ENCODE results near the gene CYFIP1.

The CYFIP1 gene

DNA sequence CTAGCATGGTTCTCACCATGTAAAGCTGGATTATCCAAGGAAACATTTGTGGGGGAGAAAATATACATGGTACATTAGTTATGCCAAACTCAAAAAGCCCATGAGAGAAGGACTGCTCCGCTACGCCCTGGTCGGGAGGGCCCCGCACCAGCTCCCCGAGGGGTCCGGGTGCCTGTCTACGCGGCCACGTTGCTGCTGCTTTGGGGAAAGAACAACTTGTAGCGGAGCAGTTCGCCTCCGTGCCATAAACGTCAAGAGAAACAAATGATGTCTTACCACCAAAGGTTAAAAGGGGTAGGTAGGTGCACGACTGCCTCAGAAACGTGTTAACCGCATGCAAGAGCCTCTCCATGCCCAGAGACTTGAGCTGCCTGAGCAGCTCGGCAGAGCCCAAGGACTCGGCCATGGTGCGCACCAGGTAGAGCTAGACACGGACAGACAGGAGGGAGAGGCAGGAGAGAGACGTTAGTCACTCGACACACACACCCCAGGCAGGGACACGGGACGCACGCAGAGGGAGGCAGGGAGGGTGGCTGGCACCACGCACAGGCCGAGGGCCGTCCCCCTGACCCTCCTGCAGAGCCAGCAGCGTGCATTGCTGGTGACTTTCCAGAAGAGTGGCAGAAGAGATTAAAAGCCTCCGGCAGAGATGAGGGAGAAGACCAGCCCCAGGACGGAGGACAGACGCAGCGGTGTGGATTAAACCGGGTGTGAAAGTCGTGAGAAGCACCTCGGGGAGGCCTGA, 63.4 kb downstream of the CYFIP1 start:
- no peak for DNase-seq

DNA sequence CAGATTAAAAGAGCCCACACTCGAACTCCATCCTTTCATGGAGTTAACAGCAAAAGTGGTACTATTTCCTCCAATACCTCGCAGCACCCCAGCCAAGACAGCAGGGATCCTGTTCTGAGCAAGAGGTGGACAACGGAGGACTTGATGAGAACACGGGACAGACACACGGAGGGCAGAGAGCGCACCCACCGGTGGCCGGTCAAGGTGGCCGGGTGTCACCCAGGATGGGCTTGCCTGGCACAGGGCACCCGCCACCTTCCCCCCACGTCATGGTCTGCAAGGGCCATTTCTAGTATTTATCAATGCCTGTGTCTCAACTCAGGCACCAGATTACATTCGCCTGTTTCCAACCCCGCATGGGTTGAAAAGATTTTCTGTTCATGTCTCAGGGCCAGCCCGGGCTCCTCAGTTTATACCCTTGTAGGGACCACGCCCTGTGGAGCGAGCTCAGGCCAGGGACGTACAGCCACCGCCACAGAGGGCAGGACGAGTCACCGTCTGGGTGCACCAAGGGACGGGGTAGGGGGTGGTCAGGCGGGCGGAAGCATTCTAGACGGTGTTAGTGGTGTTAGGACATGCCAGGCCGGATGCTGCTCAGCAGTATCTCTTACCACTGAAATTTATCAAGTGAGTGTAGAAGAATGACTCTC, 64.2 kb downstream of the CYFIP1 start:
- DNase-seq: no peak

DNA sequence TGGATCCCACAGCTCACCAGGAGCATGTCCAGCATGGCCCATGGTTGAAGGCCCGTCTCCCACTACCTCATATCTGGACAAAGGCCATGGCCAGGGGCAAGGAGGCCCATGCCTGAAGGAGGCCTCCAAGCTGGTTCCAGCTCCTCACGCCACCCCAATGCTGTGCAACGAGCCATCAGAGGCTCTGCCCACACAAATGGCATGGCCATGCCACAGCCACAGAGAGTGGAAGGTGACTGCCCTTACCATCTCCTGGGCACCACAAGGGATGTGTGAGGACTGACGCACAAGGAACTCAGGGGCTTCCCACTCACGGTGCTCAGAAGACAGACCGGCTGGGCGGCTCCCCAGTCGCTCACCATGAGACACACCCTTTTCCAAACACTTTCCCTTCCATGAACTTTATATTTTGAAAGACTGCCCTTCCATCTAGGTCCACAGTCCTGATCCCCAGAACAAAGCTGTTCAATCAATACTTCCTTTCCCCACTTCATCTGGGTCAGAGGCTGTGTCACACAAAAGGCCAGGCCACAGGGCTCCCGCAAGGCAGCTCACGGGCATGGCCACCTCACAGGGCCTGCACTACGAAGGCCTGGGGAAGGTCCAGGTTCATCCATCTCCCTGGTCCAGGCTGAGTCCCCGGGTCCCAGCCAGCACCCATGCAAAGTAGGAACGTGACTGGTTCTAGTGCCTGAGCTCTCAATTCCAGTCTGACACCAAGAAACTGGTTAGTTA, 66.4 kb downstream of the CYFIP1 start:
- DNase-seq: no peak

DNA sequence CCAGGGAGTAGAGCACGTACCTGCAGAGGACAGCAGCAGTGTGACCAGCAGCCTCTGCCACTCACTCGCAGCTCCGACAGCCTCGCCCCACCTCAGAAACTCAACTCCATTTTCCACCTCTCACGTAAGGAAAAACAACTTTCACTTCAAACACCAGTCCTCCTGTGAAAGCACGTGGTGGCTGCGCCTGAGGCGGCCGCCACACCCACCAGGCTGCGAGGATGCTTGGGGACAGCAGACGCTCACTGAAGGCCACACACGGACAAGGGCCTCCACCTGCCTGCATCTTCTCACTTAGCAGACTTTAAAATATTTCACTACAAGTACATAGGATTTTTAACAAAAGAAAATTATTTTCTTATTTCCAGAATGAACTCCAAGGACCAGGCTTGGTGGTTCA, 67.9 kb downstream of the CYFIP1 start:
- DNase-seq: no peak

DNA sequence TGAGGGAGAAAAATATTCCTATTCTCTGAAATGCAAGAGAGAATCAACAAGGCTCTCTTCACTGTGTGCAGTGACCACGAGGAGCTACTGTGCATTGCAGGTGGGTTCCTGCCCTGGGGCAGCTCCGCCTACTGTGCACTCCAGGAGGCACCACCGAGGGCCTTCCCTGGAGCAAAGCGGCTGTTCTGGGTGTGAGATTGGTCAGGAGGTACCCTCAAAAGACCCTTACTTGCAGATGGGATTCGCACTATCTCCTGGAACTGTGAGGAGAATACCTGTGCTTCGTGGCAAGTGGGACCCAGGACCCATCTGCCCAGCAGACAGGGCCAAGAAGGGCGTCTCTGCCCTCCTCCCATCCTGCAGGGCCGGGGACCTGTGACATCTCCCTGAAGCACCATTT, 68.9 kb downstream of the CYFIP1 start:
- no peak for DNase-seq

DNA sequence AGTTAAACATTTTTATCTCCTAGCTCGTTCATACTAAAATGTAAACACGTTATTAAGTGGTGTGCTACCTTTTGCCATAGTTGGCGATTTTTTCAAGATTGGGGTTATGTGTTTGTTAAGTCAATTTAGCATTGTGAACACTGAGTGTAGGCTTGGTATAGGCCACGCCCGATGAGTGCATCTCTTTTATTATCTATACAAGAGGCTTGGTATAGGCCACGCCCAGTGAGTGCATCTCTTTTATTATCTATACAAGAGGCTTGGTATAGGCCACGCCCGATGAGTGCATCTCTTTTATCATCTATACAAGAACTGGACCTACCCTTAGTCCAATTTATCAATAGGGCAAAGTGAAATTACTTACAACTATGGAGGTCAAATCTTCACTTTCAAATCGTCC, 71.3 kb downstream of the CYFIP1 start:
- DNase-seq: no peak

DNA sequence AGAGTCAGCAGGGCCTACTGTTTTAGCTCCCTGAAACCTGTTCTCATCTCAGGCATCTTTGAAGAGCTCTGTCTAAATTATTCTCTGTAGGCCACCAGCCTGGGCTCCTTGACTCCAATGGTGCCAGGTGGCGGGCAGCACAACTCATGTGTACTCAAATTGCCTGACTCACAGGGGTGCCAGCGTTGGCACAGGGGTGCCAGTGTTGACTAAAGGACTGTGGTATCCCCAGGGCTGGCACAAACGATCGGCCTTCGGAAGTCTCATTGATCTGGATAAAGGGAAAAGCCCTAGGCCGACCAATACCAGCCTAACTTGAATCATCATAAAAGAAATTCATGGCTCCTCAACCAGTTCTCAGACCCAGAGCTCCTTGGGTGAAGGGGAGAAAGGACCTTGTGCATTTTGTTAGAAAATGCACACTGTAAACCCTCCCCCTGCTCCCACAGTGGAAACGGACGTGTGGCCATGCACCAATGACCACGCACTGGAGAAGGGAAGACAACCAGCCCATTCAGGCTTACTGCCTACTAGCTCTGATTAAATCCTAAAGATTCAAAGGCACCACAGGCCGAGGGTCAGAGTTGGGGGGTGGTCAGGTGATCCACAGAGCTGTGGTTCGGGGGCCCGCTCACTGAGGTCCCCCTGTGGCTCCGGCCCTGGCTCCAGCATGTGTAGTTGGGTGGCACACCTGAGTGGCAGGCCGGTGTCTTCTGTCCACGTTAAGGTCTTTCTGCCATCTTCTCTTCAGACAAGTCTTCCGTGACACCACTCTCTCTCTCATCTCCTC, 72.8 kb downstream of the CYFIP1 start:
- DNase-seq: no peak

DNA sequence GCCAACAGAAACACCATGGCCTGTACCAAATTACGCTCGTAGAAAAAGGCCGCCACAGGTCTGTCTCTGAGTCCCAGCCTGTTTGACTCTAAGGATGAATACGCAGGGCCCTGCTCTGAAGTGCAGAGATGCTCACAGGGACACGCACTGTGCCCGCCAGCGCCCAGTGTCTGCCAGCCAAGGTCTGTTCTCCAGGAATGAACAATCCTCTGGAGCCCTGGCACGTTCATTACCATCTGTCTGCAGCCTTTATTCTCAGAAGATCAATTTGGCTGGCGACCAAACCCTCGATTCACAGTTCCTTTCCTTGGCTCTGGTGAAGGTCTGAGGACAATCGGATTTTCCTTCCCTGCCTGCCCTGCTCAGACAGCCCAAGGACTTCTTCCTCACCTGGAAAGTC, 75.4 kb downstream of the CYFIP1 start:
- DNase-seq: no peak

DNA sequence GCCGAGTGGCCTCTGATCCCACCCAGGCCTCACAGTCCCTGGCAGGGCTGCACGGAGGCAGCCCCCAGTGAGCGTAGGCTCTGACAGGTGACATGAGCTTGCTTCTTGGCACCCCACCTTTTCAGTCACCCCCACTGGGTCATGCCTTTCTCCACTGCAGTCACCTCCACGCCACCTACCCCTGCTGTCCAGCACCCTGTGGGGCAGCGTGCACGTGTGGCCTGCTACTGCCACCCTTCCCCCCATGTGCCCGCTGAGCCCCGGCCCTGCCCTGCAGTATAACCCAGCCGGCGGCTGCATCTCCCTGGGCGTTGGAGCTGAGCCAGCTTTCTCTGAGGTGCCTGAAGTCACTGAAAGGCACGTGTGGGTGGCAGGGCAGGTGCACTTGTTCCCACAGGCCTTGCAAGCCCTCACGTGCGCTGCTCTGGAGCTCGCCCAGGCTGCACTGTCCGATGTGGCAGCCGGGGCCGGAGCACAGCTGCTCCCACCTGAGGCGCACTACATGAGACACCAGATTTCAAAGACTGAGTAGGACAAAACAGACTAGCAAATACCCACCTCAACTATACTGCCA, 76.1 kb downstream of the CYFIP1 start:
- DNase-seq: no peak

DNA sequence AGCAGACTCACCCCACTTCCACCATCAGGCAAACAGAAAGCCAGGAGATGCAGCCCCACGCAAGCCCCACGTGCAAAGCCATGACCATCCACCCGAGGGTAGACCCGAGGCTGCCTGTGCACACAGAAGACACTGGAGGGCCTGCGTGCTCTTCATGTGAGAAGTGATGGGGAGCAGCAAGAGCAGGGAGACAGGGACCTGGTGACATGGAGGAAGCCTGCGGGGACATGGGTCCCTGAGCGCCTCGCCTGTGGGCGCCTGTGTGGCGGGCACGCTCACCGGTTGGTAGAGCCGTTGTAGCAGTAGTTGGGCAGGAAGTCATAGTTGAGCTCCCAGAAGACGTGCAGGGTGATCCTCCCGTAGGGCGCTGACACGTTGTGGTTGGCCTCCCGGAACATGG, 76.7 kb downstream of the CYFIP1 start:
- DNase-seq: no peak

DNA sequence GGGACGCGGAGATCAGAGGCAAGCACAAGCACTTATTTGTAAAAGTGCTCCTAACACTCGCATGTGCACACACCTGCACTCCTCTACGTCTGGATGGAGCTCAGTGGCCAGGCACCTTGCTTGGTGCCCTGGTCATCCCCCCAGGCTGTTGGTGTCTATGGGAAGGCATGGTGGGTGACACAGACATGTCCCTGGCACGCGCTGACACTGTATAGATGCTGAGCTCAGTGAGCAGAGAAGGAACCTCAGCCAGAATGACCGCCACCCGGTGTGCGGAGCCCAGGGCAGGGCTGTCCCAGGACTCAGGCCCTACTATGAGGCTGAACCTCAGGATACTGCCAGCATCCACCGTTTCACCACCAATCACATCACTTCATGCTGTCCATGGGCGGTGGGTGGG, 77.2 kb downstream of the CYFIP1 start:
- no peak for DNase-seq

DNA sequence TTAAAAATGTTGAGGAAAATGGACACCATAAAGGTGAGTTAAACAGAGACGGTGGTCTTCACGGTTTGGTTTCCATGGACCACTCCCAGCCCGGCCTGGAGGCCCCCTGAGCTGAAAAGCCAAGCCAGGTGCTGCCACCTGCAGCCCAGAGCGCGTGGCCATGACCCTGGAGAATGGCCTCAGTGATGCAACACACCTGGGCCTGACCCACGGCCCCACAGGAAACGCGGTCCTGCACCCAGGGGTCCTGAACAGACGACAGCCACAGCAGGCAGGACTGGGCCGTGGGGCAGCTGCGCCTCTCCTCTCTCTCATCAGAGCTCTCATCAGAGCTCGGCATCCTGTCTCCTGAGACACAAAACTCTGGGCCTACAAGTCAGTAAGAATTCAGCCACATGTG, 77.6 kb downstream of the CYFIP1 start:
- no peak for DNase-seq

DNA sequence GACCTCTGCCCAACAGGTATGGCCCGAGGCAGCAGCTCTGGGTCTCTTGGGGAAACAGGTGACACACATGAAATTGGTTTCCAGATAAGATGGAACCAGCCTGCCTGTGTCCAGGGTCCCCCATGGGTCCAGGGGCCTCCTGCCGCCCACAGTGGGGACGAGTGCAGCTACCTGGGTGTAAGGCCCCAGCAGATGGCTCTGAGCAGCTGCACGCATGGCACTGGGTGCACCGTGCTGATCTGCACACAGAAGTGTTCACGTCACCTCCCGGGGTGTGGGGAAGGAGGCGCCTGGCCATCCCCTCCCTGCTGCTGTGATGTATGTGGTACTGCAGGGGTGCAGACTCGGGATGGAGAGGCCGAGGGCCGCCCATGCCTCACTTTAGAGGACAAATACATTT, 78.1 kb downstream of the CYFIP1 start:
- DNase-seq: no peak

DNA sequence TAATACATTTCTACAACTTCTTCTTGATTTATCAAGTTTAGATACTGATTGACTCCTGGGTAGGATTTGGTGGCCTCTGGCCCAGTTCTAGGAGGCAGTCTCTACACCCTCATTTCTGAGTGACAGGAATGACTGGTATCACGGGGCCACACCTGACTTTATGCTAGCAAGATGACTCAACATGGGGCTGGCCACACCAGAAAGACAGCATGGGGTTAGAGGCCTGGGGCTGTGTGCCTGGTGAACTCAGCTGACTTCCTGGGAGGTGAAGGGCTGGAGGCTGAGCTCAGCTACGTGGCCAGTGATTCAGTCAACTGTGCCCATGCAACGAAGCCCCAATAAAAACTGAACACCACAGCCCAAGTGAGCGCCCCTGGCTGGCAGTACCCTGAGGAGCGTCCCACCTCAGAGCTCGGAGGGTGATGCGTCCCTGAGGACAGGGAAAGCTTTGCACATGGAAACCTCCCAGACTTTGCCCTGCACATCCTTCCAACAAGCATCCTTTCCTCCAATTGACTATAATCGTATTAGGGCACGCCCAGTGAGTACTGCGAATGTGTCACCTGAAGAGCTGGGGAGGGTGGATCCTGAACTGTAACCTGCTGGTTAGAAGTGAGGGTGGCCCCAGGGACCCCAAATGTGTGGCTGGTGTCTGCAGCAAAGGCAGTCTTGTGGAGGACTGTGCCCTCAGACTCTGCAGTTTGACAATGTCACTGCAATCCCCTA, 84.5 kb downstream of the CYFIP1 start:
- no peak for DNase-seq

DNA sequence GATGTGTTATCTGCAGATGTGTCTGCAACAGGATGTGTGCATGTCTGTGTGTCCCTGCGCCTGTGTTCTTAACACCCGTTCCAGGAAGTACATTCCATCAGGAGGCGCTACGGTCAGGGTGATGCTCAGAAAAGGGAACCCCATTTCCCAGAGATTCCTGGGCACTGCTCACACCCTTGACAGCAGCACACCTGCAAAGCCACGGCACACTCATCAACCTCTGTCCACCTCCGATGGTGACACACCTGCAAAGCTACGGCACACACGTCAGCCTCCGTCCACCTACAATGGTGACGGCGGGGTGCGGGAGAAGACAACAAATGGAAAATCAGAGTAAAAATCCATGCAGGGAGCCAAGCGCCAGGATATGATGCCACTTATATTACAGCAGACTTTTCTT, 86.3 kb downstream of the CYFIP1 start:
- DNase-seq: no peak

DNA sequence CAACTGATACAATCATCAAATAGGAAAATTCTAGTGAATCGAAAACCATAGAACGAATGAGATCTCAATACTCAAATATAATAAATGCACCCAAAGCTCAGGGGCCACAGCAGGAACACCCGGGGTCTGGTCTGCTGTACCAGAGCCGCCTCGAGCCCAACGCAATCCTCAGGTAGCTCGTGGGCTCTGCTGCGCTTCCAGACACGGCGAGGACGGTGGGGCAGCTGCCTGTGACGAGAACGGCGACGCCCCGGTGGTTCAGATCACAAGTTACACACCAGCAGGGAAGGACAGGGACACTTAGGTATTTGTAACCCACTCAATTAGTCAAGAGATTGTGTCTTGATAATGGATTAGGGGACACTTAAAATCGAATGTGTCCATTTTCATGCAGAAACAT, 87.1 kb downstream of the CYFIP1 start:
- no peak for DNase-seq

DNA sequence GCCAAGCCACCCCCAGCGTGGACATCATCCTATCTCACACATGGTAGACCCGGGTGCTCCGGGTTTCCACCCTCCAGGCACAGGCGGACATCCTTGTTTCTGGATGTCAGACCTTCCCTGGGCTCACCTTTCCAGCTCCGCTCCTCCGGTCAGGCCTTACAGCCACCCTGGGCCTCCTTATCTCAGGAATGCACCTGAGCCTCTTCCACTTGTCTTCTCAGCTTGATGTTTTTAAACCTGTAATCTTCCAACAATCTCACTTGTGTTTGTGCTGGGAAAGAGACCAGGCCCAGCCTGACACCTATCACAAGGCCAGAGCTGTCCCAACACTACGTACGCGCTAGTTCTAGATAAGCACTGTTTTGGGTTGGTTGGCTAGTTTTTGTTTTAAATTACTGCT, 87.8 kb downstream of the CYFIP1 start:
- no peak for DNase-seq

DNA sequence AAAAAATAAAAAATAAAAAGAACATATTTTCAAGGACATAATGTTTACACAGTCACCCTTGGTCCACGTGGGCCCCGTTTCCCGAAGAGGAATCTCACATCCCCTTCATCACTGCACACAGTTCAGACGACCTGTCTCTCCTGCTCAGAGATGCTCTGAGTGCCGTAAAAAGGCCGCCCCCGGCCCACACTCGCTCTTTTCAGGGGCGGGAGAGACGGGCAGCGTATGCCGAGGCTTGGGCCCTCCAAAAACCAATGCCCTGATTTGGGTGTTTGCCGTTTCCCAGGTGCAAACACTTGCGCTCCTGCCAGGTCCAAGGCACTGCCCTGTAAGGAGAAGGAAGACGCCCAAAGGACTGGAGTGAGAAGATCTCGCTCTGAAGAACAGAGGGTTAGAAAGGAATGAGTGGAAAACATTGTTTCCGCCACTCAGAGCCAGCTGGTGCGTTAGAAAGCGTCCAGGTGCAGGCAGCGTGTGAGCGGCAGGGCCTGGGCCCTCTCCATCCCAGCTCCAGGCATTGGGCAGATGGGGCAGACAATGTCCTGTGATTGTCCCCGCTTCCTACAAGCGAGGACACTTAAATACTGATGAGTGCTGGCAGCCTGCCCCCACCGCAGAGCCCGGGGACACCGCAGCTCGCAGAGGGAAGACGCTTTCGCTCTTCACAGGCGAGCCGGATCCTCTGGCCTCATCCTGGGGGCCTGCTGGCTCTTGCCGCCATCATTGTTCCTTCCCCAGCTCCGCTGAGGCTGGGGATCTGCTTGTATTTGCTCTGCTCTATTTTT, 88.5 kb downstream of the CYFIP1 start:
- DNase-seq: no peak

DNA sequence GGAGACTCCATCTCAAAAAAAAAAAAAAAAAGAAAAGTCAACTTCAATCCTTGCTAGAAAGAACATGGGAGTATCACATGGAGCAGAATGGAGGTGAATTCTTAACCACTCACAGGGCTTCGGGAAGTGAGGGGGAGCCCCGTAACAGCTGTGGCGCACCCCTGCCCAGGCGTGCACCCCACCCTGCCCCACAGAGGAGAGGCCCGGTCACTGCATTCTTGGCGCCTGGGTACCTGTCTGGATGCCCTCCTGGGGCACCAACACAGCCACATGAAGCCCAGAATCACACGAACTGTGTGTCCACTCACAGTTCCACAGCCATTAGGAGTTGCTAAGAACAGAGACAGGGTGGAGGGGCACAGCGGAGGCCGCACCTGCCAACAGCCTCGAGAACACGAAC, 89.9 kb downstream of the CYFIP1 start:
- DNase-seq: no peak

DNA sequence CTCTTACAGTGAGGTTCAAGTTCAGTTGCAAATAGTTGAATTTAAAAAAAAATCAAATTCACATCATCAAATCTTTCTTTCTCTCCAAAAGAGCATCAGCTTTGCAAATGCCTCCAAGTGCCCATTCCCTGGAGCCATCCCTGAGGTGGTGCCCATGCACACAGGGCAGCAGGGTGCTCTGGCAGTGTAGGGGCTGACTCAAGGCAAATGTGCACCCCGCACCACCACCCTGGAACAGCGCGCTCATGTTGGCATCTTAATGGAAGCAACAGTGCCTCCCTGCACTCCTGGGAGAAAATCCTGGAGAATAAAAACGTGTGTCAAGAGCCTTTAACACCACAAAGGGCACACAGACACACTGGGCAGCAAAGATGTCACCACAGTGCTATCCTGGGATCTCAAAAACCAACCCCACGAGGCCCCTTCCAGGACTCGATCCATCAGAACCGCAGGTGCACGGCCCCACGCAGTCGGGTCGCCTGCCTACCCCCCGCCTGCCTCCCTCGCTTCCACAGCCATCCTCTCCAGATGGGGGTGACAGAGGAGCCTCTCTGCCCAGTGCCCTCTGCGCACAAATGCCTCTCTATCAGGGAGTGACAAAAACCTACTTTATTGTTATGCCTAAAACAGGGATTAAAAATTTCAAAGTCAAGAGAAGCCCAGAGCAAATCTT, 90.9 kb downstream of the CYFIP1 start:
- no peak for DNase-seq
